GM18858 (cell line): ENCODE measurements around the gene USP1.

Source experiments
- ATAC-seq: cut with Tn5 transposase; IDR thresholded peaks from one replicate; pipeline ENCODE4 v1.9.1; 2021; ENCODE audit not compliant: unreplicated experiment

USP1 gene

GRCh38 chr1:62436466-62437272 is at the start of gene USP1:
Gene USP1, plus strand, starts transcription at chr1:62437049. Its CDS starts 2,819 bp downstream, at chr1:62439868.
- ATAC-seq: peak; percentile 80

GRCh38 chr1:62389531-62389930 is 47.3 kb upstream of the USP1 start:
- ATAC-seq: no peak

DNA sequence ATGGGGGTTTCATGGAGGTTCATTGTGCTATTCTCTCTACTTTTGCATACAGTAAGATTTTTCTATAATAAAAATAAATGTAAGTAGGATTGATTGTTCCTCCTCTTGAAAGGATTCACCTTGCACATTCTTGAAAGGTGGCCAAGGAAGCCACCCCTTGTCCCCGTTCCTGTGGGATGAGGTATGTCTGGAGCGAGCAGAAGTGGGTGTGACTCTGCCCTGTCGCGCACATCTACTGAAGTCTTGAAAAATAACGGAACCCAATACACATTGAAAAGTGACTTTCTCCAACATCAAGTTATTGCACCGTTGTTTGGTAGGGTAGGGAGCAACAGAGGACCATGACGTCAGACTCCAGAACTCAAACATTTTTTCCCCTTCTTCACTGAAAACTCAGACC is 46.8 kb upstream of the USP1 start:
- ATAC-seq: no peak

GRCh38 chr1:62391369-62391971 is 45.4 kb upstream of the USP1 start:
- no peak for ATAC-seq

DNA sequence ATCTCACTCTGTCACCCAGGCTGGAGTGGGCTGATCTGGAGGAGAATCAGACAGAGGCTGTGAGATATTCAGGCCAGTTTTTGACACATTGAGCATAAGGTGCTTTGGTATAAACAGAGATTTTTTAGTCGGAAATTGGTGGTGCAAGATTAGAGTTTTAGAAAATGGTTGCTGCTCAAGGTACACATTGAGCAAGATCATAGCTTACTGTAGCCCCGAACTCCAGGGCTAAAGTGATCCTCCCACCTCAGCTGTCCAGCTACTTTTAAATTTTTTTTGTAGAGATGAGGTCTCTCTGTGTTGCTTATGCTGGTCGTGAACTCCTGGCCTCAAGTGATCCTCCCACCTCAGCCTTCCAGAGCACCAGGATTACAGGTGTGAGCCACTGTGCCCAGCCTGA is 43.9 kb upstream of the USP1 start:
- no peak for ATAC-seq

- no peak for ATAC-seq
Observed at GRCh38 chr1:62394646-62395045, 42.2 kb upstream of the USP1 start.

DNA sequence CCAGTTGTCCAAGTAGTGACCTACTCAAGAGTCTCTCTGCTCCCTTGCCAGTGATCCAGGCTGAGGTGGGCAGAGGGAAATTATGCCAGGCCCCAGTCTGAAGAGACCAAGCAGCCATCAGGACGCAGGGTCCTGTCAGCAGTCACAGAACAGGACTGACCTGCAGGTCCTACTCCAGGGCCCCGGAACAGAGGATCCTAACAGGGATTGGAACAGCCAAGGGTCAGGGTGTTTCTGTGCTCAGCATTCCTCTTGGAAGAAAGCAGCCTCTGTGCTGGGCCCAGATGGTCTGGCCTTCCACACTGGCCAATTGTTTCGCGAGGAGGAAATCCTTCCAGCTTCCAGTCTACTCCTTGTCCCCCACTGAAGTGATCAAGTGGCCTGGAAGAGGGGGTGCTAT is 41.6 kb upstream of the USP1 start:
- ATAC-seq: no peak

- no peak for ATAC-seq
Observed at GRCh38 chr1:62396871-62397270, 40.0 kb upstream of the USP1 start.

DNA sequence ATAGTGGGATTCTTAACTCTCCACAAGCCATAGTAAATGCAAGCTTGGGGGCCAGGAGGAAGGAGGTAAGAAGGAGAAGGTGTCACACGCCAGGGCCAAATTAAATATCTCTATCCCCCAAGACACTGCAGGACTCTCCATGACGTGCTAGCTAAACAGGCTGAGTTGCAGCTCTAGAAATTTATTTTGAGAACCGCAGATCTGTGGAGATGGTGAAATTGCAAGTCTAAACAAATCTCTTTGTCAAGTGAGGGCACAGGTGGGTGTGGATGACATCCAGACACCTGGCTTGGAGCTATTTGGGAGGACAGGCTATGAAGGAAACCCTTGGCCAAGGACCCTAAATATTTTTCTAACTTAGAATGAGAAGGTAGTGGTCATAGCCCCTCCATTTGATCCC is 39.5 kb upstream of the USP1 start:
- no peak for ATAC-seq

- ATAC-seq: no peak
Observed at GRCh38 chr1:62398377-62398776, 38.5 kb upstream of the USP1 start.

GRCh38 chr1:62401034-62401760 is 35.7 kb upstream of the USP1 start:
- ATAC-seq: no peak

DNA sequence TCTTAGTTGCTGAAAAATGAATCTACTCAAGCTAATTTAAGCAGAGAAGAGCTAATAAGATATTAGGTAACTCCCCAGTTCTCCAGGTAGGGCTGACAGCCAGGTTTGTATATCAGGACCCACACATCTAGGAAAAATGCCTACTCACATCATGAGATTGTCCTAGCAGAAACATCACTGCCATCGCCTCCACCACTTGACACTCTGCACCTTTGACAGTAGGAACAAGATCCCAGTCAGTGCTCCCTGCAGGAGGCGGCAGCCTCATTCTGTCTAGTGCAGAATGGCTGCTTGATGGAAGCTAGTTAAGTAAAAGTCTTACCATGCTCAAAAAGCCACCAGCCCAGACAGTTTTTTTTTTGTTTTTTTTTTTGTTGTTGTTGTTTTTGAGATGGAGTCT is 31.6 kb upstream of the USP1 start:
- no peak for ATAC-seq

GRCh38 chr1:62406576-62406975 is 30.3 kb upstream of the USP1 start:
- ATAC-seq: no peak

DNA sequence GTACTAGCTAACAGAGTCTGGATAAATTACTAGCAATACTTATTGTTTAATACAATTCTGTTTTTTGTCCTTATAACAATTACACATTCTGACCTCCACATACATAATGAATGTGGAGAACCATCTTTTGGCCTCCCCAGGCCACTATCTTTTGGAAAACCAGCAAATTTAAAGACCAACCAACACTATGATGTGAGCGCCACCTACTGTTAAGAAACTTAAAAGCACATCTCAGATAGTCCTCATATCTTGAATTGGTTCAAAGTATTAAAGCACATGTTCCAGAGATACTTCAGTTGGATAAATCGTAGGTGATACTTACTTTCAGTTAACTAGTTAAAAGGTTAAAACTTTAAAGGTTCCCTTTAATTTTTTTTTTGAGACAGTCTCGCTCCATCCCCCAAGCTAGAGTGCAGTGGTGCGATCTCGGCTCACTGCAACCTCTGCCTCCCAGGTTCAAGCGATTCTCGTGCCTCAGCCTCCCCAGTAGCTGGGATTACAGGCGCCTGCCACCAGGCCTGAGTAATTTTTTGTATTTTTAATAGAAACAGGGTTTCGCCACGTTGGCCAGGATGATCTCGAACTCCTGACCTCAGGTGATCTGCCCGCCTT is 29.3 kb upstream of the USP1 start:
- ATAC-seq: no peak

DNA sequence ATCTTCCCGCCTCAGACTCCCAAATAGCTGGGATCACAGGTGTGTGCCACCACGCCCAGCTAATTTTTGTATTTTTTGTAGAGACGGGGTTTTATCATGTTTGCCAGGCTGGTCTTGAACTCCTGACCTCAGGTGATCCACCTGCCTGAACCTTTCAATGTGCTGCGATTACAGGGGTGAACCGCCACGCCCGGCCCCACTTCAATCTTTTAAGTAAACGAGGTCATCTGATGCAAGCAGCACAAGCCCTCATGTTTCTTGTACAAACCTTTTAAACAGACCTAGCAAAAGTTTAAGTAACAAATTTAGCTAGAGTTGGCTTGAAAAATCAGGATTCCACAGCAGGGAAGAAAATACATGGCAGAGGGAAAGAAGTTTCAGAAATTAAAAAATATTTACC is 21.2 kb upstream of the USP1 start:
- no peak for ATAC-seq

DNA sequence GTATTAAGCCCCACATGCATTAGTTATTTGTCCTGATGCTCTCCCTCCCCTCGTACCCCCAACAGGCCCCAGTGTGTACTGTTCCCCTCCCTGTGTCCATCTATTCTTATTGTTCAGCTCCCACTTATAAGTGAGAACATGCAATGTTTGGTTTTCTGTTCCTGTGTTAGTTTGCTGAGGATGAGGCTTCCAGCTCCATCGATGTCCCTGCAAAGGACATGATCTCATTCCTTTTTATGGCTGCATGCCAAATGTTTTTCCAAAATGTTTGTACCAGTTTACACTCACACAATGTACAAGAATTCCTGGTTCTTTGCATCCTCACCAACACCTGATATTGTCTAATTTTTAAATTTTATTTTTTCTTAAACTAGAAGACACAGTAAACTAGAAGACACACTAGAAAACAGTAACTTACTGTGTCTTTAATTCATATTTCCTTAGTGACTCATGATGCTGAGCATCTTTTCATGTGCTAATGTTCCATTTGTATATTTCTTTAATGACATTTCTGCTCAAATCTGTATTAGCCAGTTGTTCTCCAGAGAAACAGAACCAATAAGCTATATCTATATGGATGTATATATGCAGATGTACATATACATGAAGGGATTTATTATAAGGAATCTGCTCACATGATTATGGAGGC is 19.4 kb upstream of the USP1 start:
- ATAC-seq: no peak

DNA sequence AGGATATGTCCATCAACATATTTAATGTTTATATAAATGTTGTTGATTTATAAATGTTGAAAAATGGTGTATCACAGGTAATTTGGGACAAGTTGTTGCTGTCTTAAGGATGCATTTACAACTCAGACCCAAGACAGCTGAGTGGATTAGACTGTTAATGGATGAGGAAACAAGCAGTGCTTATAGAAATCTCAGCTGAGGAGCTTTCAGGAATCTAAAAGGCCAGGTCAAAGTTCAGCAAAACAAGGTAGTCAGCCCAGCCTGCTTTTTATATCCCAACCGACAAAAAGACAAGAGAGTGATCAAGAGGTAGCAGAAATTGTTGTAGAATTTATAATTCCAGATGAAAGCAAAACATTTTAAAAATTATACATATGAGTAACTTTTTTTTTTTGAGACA is 16.6 kb upstream of the USP1 start:
- ATAC-seq: no peak

GRCh38 chr1:62423580-62424242 is 13.1 kb upstream of the USP1 start:
- no peak for ATAC-seq

DNA sequence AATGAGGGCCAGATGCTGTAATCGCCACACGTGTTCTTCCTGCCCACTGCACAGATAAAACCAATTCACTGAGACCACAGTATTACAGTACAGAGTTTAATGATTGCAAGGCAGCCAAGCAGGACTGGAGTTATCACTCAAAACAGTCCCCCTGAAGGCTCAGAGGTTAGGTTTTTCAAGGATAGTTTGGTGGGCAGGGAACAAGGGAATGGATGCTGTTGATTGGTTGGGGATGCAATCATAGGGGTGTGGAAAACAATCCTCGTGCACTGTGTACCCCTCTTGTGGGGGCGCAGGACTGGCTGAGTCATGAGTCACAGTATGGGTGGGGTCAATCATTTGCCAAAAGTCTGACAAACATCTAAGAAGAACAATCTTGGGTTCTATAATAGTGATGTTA is 12.4 kb upstream of the USP1 start:
- ATAC-seq: no peak

- no peak for ATAC-seq
Observed at GRCh38 chr1:62425041-62425440, 11.8 kb upstream of the USP1 start.

DNA sequence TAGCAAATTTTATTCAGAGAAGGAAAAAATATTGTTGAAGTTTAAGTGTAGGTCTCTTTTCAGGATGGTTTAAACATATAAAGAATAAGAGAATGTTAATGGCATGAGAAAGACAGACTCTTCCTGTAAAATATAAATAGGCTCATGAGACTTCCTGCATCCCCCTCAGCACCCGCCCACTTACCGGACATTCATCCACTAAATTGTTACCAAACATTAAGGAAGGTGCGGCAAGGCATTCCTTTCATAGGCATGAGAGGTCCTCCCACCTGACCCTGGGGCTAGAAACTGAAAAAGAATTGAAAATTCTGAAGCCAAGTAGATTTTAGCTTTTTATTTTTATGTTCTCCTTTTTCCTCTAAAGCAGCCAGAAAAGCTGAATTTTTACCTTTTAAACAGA is 10.6 kb upstream of the USP1 start:
- ATAC-seq: no peak
